HepG2 (cell line): ENCODE measurements around the gene CBX2. TPM values are rescaled to one million over a fixed set of nuclear protein-coding genes. Genes with fewer than 3 reads are reported as not detected.

Experiments
- BRD4 ChIP-seq: sonication (generic); formaldehyde crosslinking; IDR thresholded peaks from 2 replicates; pipeline ENCODE4 v1.4.0; 2020; ENCODE audit warnings: missing genetic modification reagents
- FOXM1 ChIP-seq: sonication (generic); formaldehyde crosslinking; IDR thresholded peaks from 2 replicates; pipeline ENCODE4 v1.5.0; 2020; ENCODE audit warnings: missing genetic modification reagents
- GZF1 ChIP-seq: sonication (generic); formaldehyde crosslinking; IDR thresholded peaks from 2 replicates; pipeline ENCODE4 v1.5.1; 2020; ENCODE audit warnings: mild to moderate bottlenecking, missing genetic modification reagents
- HES4 ChIP-seq: sonication (generic); formaldehyde crosslinking; IDR thresholded peaks from 2 replicates; pipeline ENCODE4 v1.9.0; 2021; ENCODE audit warnings: mild to moderate bottlenecking, missing genetic modification reagents, borderline replicate concordance
- HMG20A ChIP-seq: IDR thresholded peaks from 2 replicates; pipeline ENCODE4 v1.6.1; 2016; ENCODE audit warnings: borderline replicate concordance
- LCORL ChIP-seq, 2 experiments: fragments of 450-650 bp in 1 of 2; sonication (generic) in 1 of 2; formaldehyde crosslinking in 1 of 2; IDR thresholded peaks; 2 replicates each; pipeline versions ENCODE4 v1.5.0 to v1.6.1; 2017 to 2020; ENCODE audit warnings: antibody characterized with exemption in 1 of 2, missing genetic modification reagents in 1 of 2
- NR1H2 ChIP-seq: sonication (generic); formaldehyde crosslinking; IDR thresholded peaks from 2 replicates; pipeline ENCODE4 v1.8.1; 2022; ENCODE audit warnings: low read depth, missing genetic modification reagents, borderline replicate concordance
- SIN3B ChIP-seq: fragments of 150-350 bp; IDR thresholded peaks from 2 replicates; pipeline ENCODE4 v1.6.1; 2014; ENCODE audit warnings: low read length
- TOE1 ChIP-seq: sonication (generic); formaldehyde crosslinking; IDR thresholded peaks from 2 replicates; pipeline ENCODE4 v1.4.0; 2020; ENCODE audit warnings: mild to moderate bottlenecking, missing genetic modification reagents
- TP53 ChIP-seq: sonication (generic); formaldehyde crosslinking; conservative IDR thresholded peaks from 2 replicates; pipeline ENCODE4 v1.4.0; 2020; ENCODE audit warnings: missing genetic modification reagents
- ZNF598 ChIP-seq: sonication (generic); formaldehyde crosslinking; IDR thresholded peaks from 2 replicates; pipeline ENCODE4 v1.5.1; 2020; ENCODE audit warnings: mild to moderate bottlenecking, missing genetic modification reagents, borderline replicate concordance
- ZNF670 ChIP-seq: sonication (generic); formaldehyde crosslinking; IDR thresholded peaks from 2 replicates; pipeline ENCODE4 v1.8.0; 2022; ENCODE audit warnings: mild to moderate bottlenecking, missing genetic modification reagents, borderline replicate concordance
- ZNF672 ChIP-seq: sonication (generic); formaldehyde crosslinking; IDR thresholded peaks from 2 replicates; pipeline ENCODE4 v1.8.1; 2022; ENCODE audit warnings: missing genetic modification reagents
- ZNF737 ChIP-seq: sonication (generic); formaldehyde crosslinking; IDR thresholded peaks from 2 replicates; pipeline ENCODE4 v1.5.0; 2020; ENCODE audit warnings: missing genetic modification reagents, mild to moderate bottlenecking, borderline replicate concordance
- polyA plus RNA-seq, 8 experiments: library from polyadenylated mRNA; depleted of rRNA in 3 of 8; stranded (reverse) in 7 of 8; unstranded in 1 of 8; fragments of >200 nt; fragmentation: Illumina TruSeq in 4 of 8; extraction: Trizol in 4 of 8; gene quantifications; 2 replicates each; pipeline versions ENCODE4 v1.2.1 to v1.2.3, GENCODE V29; 2011 to 2016; ENCODE audit warnings: low read depth in 4 of 8, missing spikeins in 1 of 8, mixed read lengths in 1 of 8; ENCODE audit not compliant: insufficient read depth in 1 of 8
- total RNA-seq, 5 experiments: library from RNA; depleted of rRNA; stranded (reverse); fragments of >200 nt; fragmentation: Illumina TruSeq; extraction: Trizol; gene quantifications; 2 replicates each; pipeline ENCODE4 v1.2.3, GENCODE V29; 2016; ENCODE audit warnings: low read depth in 1 of 5
- TF ChIP-seq, protein P1 (sequence below): sonication (generic); formaldehyde crosslinking; IDR thresholded peaks from 2 replicates; pipeline ENCODE4 v1.5.0; 2020; ENCODE audit warnings: mild to moderate bottlenecking, missing genetic modification reagents
- TF ChIP-seq, protein P2 (sequence below): sonication (generic); formaldehyde crosslinking; IDR thresholded peaks from 2 replicates; pipeline ENCODE4 v1.4.0; 2020; ENCODE audit warnings: mild to moderate bottlenecking, missing genetic modification reagents
- TF ChIP-seq, protein P3 (sequence below): sonication (generic); formaldehyde crosslinking; conservative IDR thresholded peaks from 2 replicates; pipeline ENCODE4 v1.8.0; 2022; ENCODE audit warnings: low read depth, missing genetic modification reagents
- TF ChIP-seq, protein P4 (sequence below): sonication (generic); formaldehyde crosslinking; IDR thresholded peaks from 2 replicates; pipeline ENCODE4 v1.8.0; 2022; ENCODE audit warnings: mild to moderate bottlenecking, missing genetic modification reagents; ENCODE audit not compliant: insufficient replicate concordance

The CBX2 gene
- total and polyA plus RNA-seq, 2 of the 13 experiments (the other 11 are each of a cell fraction or from before 2014, with no cell fraction given): 14.5 to 31.1 TPM

DNA sequence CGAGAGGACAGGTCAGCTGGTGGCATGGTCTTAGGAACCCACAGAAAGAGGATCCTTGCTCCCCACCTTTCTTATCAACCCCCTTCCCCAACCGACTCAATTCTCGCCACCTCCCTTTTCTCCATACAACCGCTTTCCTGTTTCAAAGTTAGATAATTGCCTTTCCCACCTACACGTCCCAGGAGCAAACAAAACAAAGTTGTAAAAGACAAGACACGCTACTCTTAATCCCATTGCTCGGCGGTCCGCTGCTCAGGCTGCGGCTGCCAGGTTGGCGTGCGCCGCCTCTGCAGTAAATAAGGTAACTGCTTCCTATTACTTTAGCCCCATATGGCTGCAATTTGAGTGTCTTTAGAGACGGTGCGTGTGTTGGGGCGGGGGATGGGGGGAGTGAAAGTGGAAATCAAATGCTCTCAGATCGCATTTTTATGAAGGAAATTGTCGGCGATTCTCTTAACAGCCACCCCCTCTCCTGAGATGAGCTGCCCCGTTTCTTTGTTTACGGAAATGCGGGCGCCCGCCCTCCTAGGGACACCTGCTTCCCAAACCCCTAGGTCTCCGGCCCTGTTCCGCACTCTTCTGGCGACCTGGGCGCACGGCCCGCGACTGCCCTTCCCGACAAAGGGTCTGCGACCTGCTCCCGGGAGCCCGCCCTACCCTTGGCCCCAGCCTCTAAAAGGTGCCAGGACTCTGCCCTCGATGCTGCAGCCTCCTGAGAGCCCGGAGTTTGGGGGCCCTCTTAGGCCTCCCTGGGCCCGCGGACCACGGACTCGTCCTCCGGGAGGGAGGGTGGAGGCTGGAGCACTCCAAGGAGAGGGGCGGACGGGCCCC is 22.6 kb downstream of the CBX2 start (continued):
- TF ChIP-seq, protein P1, sequence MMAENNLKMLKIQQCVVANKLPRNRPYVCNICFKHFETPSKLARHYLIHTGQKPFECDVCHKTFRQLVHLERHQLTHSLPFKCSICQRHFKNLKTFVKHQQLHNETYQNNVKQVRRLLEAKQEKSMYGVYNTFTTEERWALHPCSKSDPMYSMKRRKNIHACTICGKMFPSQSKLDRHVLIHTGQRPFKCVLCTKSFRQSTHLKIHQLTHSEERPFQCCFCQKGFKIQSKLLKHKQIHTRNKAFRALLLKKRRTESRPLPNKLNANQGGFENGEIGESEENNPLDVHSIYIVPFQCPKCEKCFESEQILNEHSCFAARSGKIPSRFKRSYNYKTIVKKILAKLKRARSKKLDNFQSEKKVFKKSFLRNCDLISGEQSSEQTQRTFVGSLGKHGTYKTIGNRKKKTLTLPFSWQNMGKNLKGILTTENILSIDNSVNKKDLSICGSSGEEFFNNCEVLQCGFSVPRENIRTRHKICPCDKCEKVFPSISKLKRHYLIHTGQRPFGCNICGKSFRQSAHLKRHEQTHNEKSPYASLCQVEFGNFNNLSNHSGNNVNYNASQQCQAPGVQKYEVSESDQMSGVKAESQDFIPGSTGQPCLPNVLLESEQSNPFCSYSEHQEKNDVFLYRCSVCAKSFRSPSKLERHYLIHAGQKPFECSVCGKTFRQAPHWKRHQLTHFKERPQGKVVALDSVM (CRISPR knock-in tag): peak; percentile 92
- TF ChIP-seq ZNF737 (CRISPR knock-in tag) (no peak), GZF1 (peak; percentile 100), BRD4 (CRISPR knock-in tag) (no peak), TP53 (no peak), ZNF672 (CRISPR knock-in tag) (no peak), HMG20A (CRISPR knock-in tag) (no peak), ZNF598 (CRISPR knock-in tag) (peak; percentile 69; the same call in 1 of the 2 replicates), NR1H2 (CRISPR knock-in tag) (no peak), HES4 (CRISPR knock-in tag) (no peak), ZNF670 (CRISPR knock-in tag) (no peak), SIN3B (no peak), FOXM1 (CRISPR knock-in tag) (no peak), LCORL (IDR thresholded peaks at IDR 0.05) (no peak), LCORL (CRISPR knock-in tag; IDR thresholded peaks at IDR 0.05) (peak; percentile 19; the same call in 1 of the 2 replicates), TOE1 (CRISPR knock-in tag) (no peak)
- TF ChIP-seq, protein P2, sequence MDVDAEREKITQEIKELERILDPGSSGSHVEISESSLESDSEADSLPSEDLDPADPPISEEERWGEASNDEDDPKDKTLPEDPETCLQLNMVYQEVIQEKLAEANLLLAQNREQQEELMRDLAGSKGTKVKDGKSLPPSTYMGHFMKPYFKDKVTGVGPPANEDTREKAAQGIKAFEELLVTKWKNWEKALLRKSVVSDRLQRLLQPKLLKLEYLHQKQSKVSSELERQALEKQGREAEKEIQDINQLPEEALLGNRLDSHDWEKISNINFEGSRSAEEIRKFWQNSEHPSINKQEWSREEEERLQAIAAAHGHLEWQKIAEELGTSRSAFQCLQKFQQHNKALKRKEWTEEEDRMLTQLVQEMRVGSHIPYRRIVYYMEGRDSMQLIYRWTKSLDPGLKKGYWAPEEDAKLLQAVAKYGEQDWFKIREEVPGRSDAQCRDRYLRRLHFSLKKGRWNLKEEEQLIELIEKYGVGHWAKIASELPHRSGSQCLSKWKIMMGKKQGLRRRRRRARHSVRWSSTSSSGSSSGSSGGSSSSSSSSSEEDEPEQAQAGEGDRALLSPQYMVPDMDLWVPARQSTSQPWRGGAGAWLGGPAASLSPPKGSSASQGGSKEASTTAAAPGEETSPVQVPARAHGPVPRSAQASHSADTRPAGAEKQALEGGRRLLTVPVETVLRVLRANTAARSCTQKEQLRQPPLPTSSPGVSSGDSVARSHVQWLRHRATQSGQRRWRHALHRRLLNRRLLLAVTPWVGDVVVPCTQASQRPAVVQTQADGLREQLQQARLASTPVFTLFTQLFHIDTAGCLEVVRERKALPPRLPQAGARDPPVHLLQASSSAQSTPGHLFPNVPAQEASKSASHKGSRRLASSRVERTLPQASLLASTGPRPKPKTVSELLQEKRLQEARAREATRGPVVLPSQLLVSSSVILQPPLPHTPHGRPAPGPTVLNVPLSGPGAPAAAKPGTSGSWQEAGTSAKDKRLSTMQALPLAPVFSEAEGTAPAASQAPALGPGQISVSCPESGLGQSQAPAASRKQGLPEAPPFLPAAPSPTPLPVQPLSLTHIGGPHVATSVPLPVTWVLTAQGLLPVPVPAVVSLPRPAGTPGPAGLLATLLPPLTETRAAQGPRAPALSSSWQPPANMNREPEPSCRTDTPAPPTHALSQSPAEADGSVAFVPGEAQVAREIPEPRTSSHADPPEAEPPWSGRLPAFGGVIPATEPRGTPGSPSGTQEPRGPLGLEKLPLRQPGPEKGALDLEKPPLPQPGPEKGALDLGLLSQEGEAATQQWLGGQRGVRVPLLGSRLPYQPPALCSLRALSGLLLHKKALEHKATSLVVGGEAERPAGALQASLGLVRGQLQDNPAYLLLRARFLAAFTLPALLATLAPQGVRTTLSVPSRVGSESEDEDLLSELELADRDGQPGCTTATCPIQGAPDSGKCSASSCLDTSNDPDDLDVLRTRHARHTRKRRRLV (CRISPR knock-in tag): 0 out of 2 replicates have a peak, but pooled peaks have one; percentile 30
- TF ChIP-seq, protein P3, sequence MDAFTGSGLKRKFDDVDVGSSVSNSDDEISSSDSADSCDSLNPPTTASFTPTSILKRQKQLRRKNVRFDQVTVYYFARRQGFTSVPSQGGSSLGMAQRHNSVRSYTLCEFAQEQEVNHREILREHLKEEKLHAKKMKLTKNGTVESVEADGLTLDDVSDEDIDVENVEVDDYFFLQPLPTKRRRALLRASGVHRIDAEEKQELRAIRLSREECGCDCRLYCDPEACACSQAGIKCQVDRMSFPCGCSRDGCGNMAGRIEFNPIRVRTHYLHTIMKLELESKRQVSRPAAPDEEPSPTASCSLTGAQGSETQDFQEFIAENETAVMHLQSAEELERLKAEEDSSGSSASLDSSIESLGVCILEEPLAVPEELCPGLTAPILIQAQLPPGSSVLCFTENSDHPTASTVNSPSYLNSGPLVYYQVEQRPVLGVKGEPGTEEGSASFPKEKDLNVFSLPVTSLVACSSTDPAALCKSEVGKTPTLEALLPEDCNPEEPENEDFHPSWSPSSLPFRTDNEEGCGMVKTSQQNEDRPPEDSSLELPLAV: no peak
- TF ChIP-seq, protein P4, sequence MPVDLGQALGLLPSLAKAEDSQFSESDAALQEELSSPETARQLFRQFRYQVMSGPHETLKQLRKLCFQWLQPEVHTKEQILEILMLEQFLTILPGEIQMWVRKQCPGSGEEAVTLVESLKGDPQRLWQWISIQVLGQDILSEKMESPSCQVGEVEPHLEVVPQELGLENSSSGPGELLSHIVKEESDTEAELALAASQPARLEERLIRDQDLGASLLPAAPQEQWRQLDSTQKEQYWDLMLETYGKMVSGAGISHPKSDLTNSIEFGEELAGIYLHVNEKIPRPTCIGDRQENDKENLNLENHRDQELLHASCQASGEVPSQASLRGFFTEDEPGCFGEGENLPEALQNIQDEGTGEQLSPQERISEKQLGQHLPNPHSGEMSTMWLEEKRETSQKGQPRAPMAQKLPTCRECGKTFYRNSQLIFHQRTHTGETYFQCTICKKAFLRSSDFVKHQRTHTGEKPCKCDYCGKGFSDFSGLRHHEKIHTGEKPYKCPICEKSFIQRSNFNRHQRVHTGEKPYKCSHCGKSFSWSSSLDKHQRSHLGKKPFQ (CRISPR knock-in tag): no peak
